ENCODE measurements around the gene KIF5C.

DNA sequence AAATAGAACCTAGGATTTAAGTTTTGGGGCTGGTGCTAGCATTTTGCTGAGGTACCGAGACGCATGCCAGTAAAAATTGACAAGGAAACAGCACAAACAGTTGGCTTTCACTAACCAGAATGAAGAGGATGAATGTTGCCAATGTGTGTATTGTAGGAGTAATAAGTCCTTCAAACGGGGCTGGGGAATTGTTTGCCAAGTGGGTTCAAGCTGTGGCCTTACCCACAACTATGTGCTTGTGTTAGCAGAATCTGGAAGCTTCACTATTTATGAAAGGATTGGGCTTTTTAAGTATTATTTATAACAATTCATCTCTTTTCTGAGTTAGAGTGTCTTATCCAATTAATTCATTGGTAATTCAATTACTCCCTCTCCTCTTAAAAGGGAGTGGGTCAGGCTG lies 15.0 kb upstream of the KIF5C start:
- TF ChIP-seq ARNTL (CRISPR knock-in tag; IDR thresholded peaks at IDR 0.05; ENCODE audit: borderline replicate concordance, low read depth) (no peak), PPARA (CRISPR knock-in tag; IDR thresholded peaks at IDR 0.05; ENCODE audit: borderline replicate concordance) (no peak), RARB (CRISPR knock-in tag; IDR thresholded peaks at IDR 0.05) (no peak), TOX (CRISPR knock-in tag; IDR thresholded peaks at IDR 0.05; ENCODE audit: borderline replicate concordance) (no peak), ZFP3 (CRISPR knock-in tag; IDR thresholded peaks at IDR 0.05) (no peak), ZFP30 (CRISPR knock-in tag; IDR thresholded peaks at IDR 0.05) (no peak)

Data from SK-N-SH treated with all-trans-retinoic acid at 6 μM for 48 hours (cell line).